ENCODE results near the gene OPCML. TPM values are rescaled to one million over a fixed set of nuclear protein-coding genes. Genes with fewer than 3 reads are reported as not detected.

The OPCML gene
- polyA plus RNA-seq, 1 donor from 2014 or later = 11.6 TPM

- TF ChIP-seq EZH2 (IDR thresholded peaks at IDR 0.05; ENCODE audit: borderline replicate concordance, insufficient read depth, low read length, poor library complexity, severe bottlenecking) (no peak), POLR2AphosphoS5 (IDR thresholded peaks at IDR 0.05) (no peak), TAF1 (IDR thresholded peaks at IDR 0.05; ENCODE audit: low read depth) (no peak), SMC3 (conservative IDR thresholded peaks at IDR 0.05; ENCODE audit: poor library complexity) (no peak), MXI1 (conservative IDR thresholded peaks at IDR 0.05; ENCODE audit: poor library complexity, severe bottlenecking) (no peak), RAD21 (conservative IDR thresholded peaks at IDR 0.05) (no peak), REST (IDR thresholded peaks at IDR 0.05; ENCODE audit: borderline replicate concordance) (no peak), CTCF (IDR thresholded peaks at IDR 0.05; ENCODE audit: poor library complexity, severe bottlenecking) (no peak), EP300 (conservative IDR thresholded peaks at IDR 0.05; ENCODE audit: poor library complexity, severe bottlenecking) (no peak)
- Histone ChIP-seq H3K27me3 (ENCODE audit: insufficient read depth, low read depth, low read length) (no peaks in the 10 kb centered on the region), H3K79me2 (replicated peaks; ENCODE audit: insufficient read depth, low read length) (no peaks in the 10 kb centered on the region), H3K9ac (ENCODE audit: low read length) (no peak overlapping the region), H3K9me2 (ENCODE audit: insufficient read depth, low read length) (no peaks in the 10 kb centered on the region), H3K4me2 (ENCODE audit: low read length) (no peak overlapping the region), H3K4me3 (ENCODE audit: low read length) (no peak overlapping the region), H3K9me3 (ENCODE audit: low read length) (no peaks in the 10 kb centered on the region), H3F3A (ENCODE audit: insufficient read depth, low read length, poor library complexity, severe bottlenecking) (no peaks in the 10 kb centered on the region), H3K36me3 (ENCODE audit: insufficient read depth, low read length) (no peaks in the 10 kb centered on the region), H4K20me1 (ENCODE audit: insufficient read depth) (no peaks in the 10 kb centered on the region), H3K27ac (ENCODE audit: low read length) (no peak overlapping the region), H2AFZ (ENCODE audit: low read depth, low read length) (no peak overlapping the region)
These were observed 365.6 kb downstream of the OPCML start for GRCh38 chr11:133166662-133167061.

GRCh38 chr11:133164986-133165385 is 367.3 kb downstream of the OPCML start:
- no peaks in the 10 kb centered on the region for H3K36me3 ChIP-seq (ENCODE audit: insufficient read depth, low read length)
- no peaks in the 10 kb centered on the region for H4K20me1 ChIP-seq (ENCODE audit: insufficient read depth)
- H3K9me2 ChIP-seq (ENCODE audit: insufficient read depth, low read length) = no peaks in the 10 kb centered on the region
- TF ChIP-seq REST (IDR thresholded peaks at IDR 0.05; ENCODE audit: borderline replicate concordance) = no peak
- TF ChIP-seq EZH2 (IDR thresholded peaks at IDR 0.05; ENCODE audit: borderline replicate concordance, insufficient read depth, low read length, poor library complexity, severe bottlenecking) = no peak
- no peak for TF ChIP-seq EP300 (conservative IDR thresholded peaks at IDR 0.05; ENCODE audit: poor library complexity, severe bottlenecking)
- no peak for TF ChIP-seq MXI1 (conservative IDR thresholded peaks at IDR 0.05; ENCODE audit: poor library complexity, severe bottlenecking)
- TF ChIP-seq TAF1 (IDR thresholded peaks at IDR 0.05; ENCODE audit: low read depth) = no peak
- TF ChIP-seq SMC3 (conservative IDR thresholded peaks at IDR 0.05; ENCODE audit: poor library complexity) = no peak
- no peak for TF ChIP-seq CTCF (IDR thresholded peaks at IDR 0.05; ENCODE audit: poor library complexity, severe bottlenecking)
- no peak for TF ChIP-seq POLR2AphosphoS5 (IDR thresholded peaks at IDR 0.05)
- TF ChIP-seq RAD21 (conservative IDR thresholded peaks at IDR 0.05) = no peak
- H3K4me3 ChIP-seq (ENCODE audit: low read length) = no peak overlapping the region
- no peaks in the 10 kb centered on the region for H3K27me3 ChIP-seq (ENCODE audit: insufficient read depth, low read depth, low read length)
- no peak overlapping the region for H3K27ac ChIP-seq (ENCODE audit: low read length)
- H3K9me3 ChIP-seq (ENCODE audit: low read length) = no peaks in the 10 kb centered on the region
- H3K9ac ChIP-seq (ENCODE audit: low read length) = no peak overlapping the region
- H3F3A ChIP-seq (ENCODE audit: insufficient read depth, low read length, poor library complexity, severe bottlenecking) = no peaks in the 10 kb centered on the region
- H2AFZ ChIP-seq (ENCODE audit: low read depth, low read length) = no peak overlapping the region
- no peak overlapping the region for H3K4me2 ChIP-seq (ENCODE audit: low read length)
- no peaks in the 10 kb centered on the region for H3K79me2 ChIP-seq (replicated peaks; ENCODE audit: insufficient read depth, low read length)
